A673 (cell line): ENCODE measurements around the gene ATPAF1. TPM values are rescaled to one million over a fixed set of nuclear protein-coding genes. Genes with fewer than 3 reads are reported as not detected.

Experiments
- BruUV-seq: library from RNA; stranded (reverse); fragments of 400-500 nt; replicated peaks from 2 replicates; lab custom pipeline; 2021; lab: Mats Ljungman, UMichigan
- CTCF ChIA-PET: fragments of 300-600 bp; sonication (Branson Sonifier 250); formaldehyde crosslinking; loops from one replicate; lab custom pipeline; 2022; ENCODE audit warnings: antibody characterized with exemption; lab: Charles Lee
- POLR2A ChIA-PET: fragments of 300-600 bp; sonication (Branson Sonifier 250); formaldehyde crosslinking; loops from one replicate; lab custom pipeline; 2022; ENCODE audit warnings: antibody characterized with exemption; ENCODE audit not compliant: low non-redundant PET; lab: Charles Lee
- DNase-seq: peaks from one replicate; pipeline ENCODE4 v3.0.0-alpha.2; 2015; ENCODE audit warnings: low spot score
- H3K27ac ChIP-seq: fragments of 200-600 bp; sonication (generic); 2 replicates; pipeline ENCODE4 v1.5.1; 2016; ENCODE audit warnings: mixed run types, low read depth, mild to moderate bottlenecking, mixed read lengths, antibody characterized with exemption, low read length; ENCODE audit not compliant: poor library complexity, severe bottlenecking
- H3K27me3 ChIP-seq: fragments of 200-600 bp; sonication (generic); replicated peaks from 2 replicates; pipeline ENCODE4 v1.6.1; 2017; ENCODE audit warnings: mixed run types, low read depth, mild to moderate bottlenecking, mixed read lengths, antibody characterized with exemption, low read length; ENCODE audit not compliant: insufficient read depth, poor library complexity
- H3K36me3 ChIP-seq: fragments of 200-600 bp; sonication (generic); 2 replicates; pipeline ENCODE4 v1.6.1; 2016; ENCODE audit warnings: mixed run types, mild to moderate bottlenecking, mixed read lengths, antibody characterized with exemption, low read length; ENCODE audit not compliant: insufficient read depth, poor library complexity, severe bottlenecking
- H3K4me1 ChIP-seq: fragments of 200-600 bp; sonication (generic); 2 replicates; pipeline ENCODE4 v1.6.1; 2017; ENCODE audit warnings: mixed run types, mild to moderate bottlenecking, mixed read lengths, antibody characterized with exemption, low read length; ENCODE audit not compliant: insufficient read depth, poor library complexity, severe bottlenecking
- H3K4me3 ChIP-seq: fragments of 200-600 bp; sonication (generic); 2 replicates; pipeline ENCODE4 v1.5.1; 2016; ENCODE audit warnings: low read depth, mixed run types, mild to moderate bottlenecking, mixed read lengths, low read length; ENCODE audit not compliant: poor library complexity, severe bottlenecking
- H3K9me3 ChIP-seq: fragments of 200-600 bp; sonication (generic); 2 replicates; pipeline ENCODE4 v1.6.1; 2016; ENCODE audit warnings: mixed run types, low read depth, mild to moderate bottlenecking, mixed read lengths, antibody characterized with exemption, low read length; ENCODE audit not compliant: poor library complexity, severe bottlenecking
- EZH2 ChIP-seq: fragments of 200-600 bp; sonication (generic); IDR thresholded peaks from 2 replicates; pipeline ENCODE4 v1.6.1; 2017; ENCODE audit warnings: borderline replicate concordance, low read depth, mild to moderate bottlenecking, mixed read lengths, antibody characterized with exemption, low read length; ENCODE audit not compliant: poor library complexity, severe bottlenecking
- intact Hi-C: fragments of 100-400 bp; cut with micrococcal nuclease; formaldehyde crosslinking; loops from one replicate; pipeline ENCODE4 v1.10.0; 2022; ENCODE audit not compliant: unreplicated experiment
- total RNA-seq: library from RNA; stranded (reverse); gene quantifications from 2 replicates; pipeline ENCODE4 v1.2.3, GENCODE V29; 2021
- TF ChIP-seq, protein P1 (sequence below): fragments of 300-800, 200-600 bp; sonication (generic); conservative IDR thresholded peaks from 2 replicates; pipeline ENCODE4 v1.5.1; 2017; ENCODE audit warnings: low read depth, mild to moderate bottlenecking, antibody characterized with exemption, low read length, moderate library complexity, mixed read lengths

ATPAF1 gene
- total RNA-seq, 1 experiment from 2014 or later: 41.7 TPM

DNA sequence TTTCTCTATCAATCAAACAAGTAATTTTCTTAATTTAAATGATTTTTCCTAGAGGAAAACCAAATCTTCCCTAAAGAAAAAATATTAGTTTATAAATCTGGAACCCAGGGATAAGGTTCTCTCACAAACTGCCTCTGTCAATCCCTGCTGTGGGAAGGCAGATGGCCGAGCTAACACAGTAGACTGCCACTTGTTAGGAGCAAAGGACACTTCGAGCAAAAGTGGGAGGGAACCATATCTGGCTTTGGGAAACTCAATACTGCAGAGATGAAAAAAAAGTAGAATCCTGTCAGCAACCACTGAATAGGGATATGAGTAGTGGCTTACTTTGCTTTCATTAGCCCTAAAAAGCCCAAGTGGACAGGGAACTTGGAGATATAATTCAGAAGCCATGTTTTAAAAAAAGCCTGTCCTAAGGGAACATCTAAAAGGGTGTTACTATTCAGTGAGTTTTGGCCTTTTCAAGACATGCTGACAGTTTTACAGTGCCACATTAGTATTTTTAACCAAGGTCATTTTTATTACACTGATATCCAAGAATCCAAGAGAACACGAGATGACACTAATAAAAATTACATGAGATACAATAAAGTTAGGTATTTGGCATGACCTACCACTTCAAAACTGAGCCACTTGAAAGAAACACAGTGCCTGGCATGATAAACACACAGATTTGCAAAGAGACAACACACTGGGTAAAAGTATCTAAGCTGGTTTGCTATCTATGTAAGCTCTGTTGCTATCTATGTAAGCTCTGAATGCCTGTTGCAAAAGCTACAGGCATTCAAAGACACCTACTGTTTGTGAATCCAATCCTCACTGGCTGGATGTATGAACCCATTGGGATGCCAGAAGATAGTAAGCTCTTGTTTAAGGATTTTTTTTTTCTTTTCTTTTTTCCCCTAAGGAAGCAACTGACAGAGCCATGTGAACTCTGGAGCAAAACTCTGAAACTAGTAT, 24.9 kb upstream of the ATPAF1 start:
- TF ChIP-seq, protein P1, sequence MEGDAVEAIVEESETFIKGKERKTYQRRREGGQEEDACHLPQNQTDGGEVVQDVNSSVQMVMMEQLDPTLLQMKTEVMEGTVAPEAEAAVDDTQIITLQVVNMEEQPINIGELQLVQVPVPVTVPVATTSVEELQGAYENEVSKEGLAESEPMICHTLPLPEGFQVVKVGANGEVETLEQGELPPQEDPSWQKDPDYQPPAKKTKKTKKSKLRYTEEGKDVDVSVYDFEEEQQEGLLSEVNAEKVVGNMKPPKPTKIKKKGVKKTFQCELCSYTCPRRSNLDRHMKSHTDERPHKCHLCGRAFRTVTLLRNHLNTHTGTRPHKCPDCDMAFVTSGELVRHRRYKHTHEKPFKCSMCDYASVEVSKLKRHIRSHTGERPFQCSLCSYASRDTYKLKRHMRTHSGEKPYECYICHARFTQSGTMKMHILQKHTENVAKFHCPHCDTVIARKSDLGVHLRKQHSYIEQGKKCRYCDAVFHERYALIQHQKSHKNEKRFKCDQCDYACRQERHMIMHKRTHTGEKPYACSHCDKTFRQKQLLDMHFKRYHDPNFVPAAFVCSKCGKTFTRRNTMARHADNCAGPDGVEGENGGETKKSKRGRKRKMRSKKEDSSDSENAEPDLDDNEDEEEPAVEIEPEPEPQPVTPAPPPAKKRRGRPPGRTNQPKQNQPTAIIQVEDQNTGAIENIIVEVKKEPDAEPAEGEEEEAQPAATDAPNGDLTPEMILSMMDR: no peak
- TF ChIP-seq EZH2: no peak
- intact Hi-C loops: no loop called here
- ChIA-PET CTCF (interaction anchor here (0.7 kb wide), 1 partner anchor 71 kb away, joined by 3 read pairs; no protein-coding TSS in a partner anchor), POLR2A (no interaction called here)
- H3K9me3 ChIP-seq: no peaks in the 10 kb centered on the region
- DNase-seq: no peak
- peaks cover 40% of the 10 kb centered on the region for H3K36me3 ChIP-seq
- H3K27me3 ChIP-seq: no peaks in the 10 kb centered on the region
- H3K4me3 ChIP-seq: no peak overlapping the region
- H3K27ac ChIP-seq: no peak overlapping the region
- BruUV-seq: no TSS peak
- H3K4me1 ChIP-seq: peaks cover 52% of the 10 kb centered on the region

DNA sequence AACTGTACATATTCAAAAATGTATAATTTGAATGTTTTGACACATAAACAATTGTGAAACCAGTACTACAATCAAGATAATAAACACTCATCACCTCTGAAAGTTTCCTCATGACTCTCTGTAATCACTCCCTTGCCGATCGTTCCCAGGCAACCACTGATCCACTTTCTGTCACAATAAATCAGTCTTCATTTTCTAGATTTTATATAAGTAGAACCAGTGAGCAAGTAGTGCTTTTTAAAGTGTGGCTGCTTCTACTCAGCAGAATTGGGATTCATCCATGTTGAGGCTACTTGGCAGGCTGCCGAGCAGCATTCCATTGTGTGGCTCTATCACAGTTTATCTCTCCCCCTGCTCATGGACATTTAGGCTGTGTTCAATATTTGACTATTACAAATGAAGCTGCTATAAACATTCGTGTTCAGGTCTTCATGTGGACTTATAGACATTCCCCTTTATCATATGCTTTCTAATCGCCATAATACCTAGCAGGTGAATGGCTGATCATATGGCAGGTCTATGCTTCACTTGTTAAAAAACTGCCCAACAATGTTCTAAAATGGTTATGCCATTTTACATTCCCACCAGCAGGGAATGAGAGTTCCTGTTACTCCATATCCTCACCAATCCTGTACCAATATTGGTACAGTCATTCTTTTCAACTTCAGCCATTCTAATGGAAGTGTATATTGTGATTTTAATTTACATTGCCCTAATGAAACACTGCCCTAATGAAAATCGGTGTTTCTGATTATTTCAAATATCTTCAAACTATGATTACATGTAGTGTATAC, 24.0 kb upstream of the ATPAF1 start:
- Histone ChIP-seq H3K27ac (no peak overlapping the region), H3K4me3 (no peak overlapping the region), H3K9me3 (no peaks in the 10 kb centered on the region), H3K4me1 (peaks cover 61% of the 10 kb centered on the region), H3K27me3 (no peaks in the 10 kb centered on the region), H3K36me3 (peaks cover 41% of the 10 kb centered on the region)
- TF ChIP-seq, protein P1: 0 out of 2 replicates have a peak, but pooled peaks have one; percentile 23
- no peak for TF ChIP-seq EZH2
- ChIA-PET POLR2A (no interaction called here), CTCF (interaction anchor here (0.7 kb wide), 1 partner anchor 70 kb away, joined by 3 read pairs; no protein-coding TSS in a partner anchor)
- intact Hi-C loops: no loop called here
- peak; percentile 31 for DNase-seq
- BruUV-seq: no TSS peak

DNA sequence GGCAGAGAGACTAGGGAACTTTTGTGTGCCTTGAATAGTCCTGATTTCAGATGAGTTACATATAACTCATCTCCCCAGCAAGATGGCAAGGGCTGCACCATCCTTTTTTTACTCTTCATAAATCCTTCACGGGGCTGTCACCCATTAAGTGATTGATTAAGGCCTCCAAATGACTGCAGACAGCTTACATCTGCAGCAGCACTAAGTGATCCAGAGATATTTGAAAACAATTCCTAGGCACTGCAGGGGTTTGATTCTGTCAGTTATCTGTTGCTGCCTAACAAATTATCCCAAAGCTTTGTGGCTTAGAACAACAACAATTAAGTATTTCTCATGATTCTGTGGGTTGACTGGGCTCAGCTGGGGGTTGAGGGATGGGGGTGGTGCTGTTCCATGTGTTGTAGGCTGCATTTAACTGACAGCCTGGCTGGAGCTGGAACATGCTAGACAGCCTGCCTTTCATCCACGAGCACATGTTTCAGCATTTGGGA, 22.8 kb upstream of the ATPAF1 start:
- intact Hi-C loops: no loop called here
- H3K36me3 ChIP-seq: peaks cover 45% of the 10 kb centered on the region
- no peaks in the 10 kb centered on the region for H3K9me3 ChIP-seq
- no peak overlapping the region for H3K27ac ChIP-seq
- H3K27me3 ChIP-seq: no peaks in the 10 kb centered on the region
- POLR2A ChIA-PET: no interaction called here
- CTCF ChIA-PET: no interaction called here
- no peak overlapping the region for H3K4me3 ChIP-seq
- TF ChIP-seq EZH2: no peak
- TF ChIP-seq, protein P1: no peak
- H3K4me1 ChIP-seq: peaks cover 72% of the 10 kb centered on the region
- BruUV-seq: no TSS peak
- peak; percentile 82 for DNase-seq
